Measurements from ENCODE around the gene GGA3. TPM values are rescaled to one million over a fixed set of nuclear protein-coding genes. Genes with fewer than 3 reads are reported as not detected.

GGA3 gene
- total and polyA plus RNA-seq, 4 donors, result 4.6 to 17.3 (median 9.2) TPM

DNA sequence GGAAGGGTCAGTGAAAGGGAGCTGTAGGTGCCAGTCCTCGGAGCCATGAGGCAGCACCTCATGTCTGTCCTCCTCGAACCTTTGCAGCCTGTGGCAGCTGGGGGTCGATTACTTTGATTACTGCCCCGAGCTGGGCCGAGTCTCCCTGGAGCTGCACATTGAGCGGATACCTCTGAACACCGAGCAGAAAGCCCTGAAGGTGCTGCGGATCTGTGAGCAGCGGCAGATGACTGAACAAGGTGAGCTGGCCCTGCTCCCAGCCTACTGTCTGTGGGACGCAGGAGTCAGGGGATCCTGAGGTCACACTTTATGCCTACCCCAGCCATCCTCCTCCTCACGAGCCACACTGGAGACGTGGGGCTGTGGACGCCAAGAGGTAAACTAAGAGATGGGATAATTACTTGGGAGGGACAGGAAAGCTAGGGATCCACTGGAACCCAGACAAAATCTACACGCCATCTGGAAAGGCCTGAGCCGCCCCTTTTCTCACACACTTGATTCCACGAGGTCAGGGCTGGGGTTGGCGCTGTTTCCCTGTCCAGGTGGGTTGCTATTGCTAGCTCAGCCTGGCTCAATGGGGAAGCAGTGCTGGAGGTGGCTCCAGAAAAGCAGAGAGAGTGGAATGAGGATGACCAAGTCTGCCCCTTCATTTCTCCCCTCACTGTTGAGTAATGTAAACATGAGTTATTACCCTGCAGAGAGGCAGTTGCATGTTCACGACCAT, 29.5 kb downstream of the GGA3 start:
- H3K9ac ChIP-seq (ENCODE audit: low read depth in 1 of 2, low read length in 2 of 2), result no peak overlapping the region
- H3K27ac ChIP-seq (ENCODE audit: low read depth in 1 of 2, low read length in 2 of 2), result no peak overlapping the region
- H3K27me3 ChIP-seq (ENCODE audit: control insufficient read depth in 4 of 4, insufficient read depth in 4 of 4, low read length in 3 of 4), result no peaks in the 10 kb centered on the region
- H3K36me3 ChIP-seq (ENCODE audit: control insufficient read depth in 4 of 4, insufficient read depth in 3 of 4, low read depth in 1 of 4, low read length in 3 of 4), result peaks cover 9 to 78% (median 50%) of the 10 kb centered on the region in 4 donors
- no peak for DNase-seq (ENCODE audit: low spot score)
- H3K9me3 ChIP-seq (ENCODE audit: control insufficient read depth in 4 of 4, low read length in 3 of 4), result no peaks in the 10 kb centered on the region
- 92% methylated on average over 18 of the region's 18 CpGs for WGBS
- TF ChIP-seq, protein P1, sequence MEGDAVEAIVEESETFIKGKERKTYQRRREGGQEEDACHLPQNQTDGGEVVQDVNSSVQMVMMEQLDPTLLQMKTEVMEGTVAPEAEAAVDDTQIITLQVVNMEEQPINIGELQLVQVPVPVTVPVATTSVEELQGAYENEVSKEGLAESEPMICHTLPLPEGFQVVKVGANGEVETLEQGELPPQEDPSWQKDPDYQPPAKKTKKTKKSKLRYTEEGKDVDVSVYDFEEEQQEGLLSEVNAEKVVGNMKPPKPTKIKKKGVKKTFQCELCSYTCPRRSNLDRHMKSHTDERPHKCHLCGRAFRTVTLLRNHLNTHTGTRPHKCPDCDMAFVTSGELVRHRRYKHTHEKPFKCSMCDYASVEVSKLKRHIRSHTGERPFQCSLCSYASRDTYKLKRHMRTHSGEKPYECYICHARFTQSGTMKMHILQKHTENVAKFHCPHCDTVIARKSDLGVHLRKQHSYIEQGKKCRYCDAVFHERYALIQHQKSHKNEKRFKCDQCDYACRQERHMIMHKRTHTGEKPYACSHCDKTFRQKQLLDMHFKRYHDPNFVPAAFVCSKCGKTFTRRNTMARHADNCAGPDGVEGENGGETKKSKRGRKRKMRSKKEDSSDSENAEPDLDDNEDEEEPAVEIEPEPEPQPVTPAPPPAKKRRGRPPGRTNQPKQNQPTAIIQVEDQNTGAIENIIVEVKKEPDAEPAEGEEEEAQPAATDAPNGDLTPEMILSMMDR (IDR thresholded peaks at IDR 0.05; ENCODE audit: low read depth, low read length, missing input control), result no peak
- TF ChIP-seq JUND (IDR thresholded peaks at IDR 0.05) (no peak), HNF4G (IDR thresholded peaks at IDR 0.05) (no peak)
- TF ChIP-seq, protein P2, sequence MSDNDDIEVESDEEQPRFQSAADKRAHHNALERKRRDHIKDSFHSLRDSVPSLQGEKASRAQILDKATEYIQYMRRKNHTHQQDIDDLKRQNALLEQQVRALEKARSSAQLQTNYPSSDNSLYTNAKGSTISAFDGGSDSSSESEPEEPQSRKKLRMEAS (IDR thresholded peaks at IDR 0.05), result no peak
- no peaks in the 10 kb centered on the region for H3K4me1 ChIP-seq (ENCODE audit: control insufficient read depth in 4 of 4, insufficient read depth in 4 of 4, low read length in 3 of 4)
- H3K4me3 ChIP-seq (ENCODE audit: low read depth in 1 of 3, low read length in 3 of 3), result no peak overlapping the region

DNA sequence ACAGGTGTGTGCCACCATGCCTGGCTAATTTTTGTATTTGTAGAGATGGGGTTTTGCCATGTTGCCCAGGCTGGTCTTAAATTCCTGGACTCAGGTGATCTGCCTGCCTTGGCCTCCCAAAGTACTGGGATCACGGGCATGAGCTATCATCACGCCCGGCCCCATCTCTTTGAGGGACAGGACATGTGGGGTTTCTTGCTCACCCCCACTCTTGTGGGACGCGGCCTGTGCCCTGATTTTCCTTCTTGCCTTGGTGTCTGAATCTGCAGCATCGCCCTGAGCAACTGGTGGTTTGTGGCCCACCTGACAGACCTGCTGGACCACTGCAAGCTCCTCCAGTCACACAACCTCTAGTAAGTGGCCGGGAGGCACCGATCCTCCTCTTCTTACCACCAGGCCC, 30.3 kb downstream of the GGA3 start:
- 98% methylated on average over 8 of the region's 8 CpGs for WGBS
- no peak for DNase-seq (ENCODE audit: low spot score)

More for the DNA sequence above, 30.3 kb downstream of the GGA3 start:
- H3K9ac ChIP-seq (ENCODE audit: low read depth in 1 of 2, low read length in 2 of 2), result no peak overlapping the region
- H3K4me1 ChIP-seq (ENCODE audit: control insufficient read depth in 4 of 4, insufficient read depth in 4 of 4, low read length in 3 of 4), result no peaks in the 10 kb centered on the region
- peaks cover 9 to 78% (median 49%) of the 10 kb centered on the region in 4 donors for H3K36me3 ChIP-seq (ENCODE audit: control insufficient read depth in 4 of 4, insufficient read depth in 3 of 4, low read depth in 1 of 4, low read length in 3 of 4)
- no peak overlapping the region for H3K4me3 ChIP-seq (ENCODE audit: low read depth in 1 of 3, low read length in 3 of 3)
- H3K9me3 ChIP-seq (ENCODE audit: control insufficient read depth in 4 of 4, low read length in 3 of 4), result no peaks in the 10 kb centered on the region
- H3K27me3 ChIP-seq (ENCODE audit: control insufficient read depth in 4 of 4, insufficient read depth in 4 of 4, low read length in 3 of 4), result no peaks in the 10 kb centered on the region
- TF ChIP-seq FOXA1 (IDR thresholded peaks at IDR 0.05) (no peak), SP1 (IDR thresholded peaks at IDR 0.05) (no peak), YY1 (IDR thresholded peaks at IDR 0.05) (no peak), JUND (IDR thresholded peaks at IDR 0.05) (no peak), GABPA (IDR thresholded peaks at IDR 0.05 in 1 of 2, conservative IDR thresholded peaks at IDR 0.05 in 1 of 2) (no peak), HNF4A (conservative IDR thresholded peaks at IDR 0.05) (no peak)
- TF ChIP-seq, protein P3, sequence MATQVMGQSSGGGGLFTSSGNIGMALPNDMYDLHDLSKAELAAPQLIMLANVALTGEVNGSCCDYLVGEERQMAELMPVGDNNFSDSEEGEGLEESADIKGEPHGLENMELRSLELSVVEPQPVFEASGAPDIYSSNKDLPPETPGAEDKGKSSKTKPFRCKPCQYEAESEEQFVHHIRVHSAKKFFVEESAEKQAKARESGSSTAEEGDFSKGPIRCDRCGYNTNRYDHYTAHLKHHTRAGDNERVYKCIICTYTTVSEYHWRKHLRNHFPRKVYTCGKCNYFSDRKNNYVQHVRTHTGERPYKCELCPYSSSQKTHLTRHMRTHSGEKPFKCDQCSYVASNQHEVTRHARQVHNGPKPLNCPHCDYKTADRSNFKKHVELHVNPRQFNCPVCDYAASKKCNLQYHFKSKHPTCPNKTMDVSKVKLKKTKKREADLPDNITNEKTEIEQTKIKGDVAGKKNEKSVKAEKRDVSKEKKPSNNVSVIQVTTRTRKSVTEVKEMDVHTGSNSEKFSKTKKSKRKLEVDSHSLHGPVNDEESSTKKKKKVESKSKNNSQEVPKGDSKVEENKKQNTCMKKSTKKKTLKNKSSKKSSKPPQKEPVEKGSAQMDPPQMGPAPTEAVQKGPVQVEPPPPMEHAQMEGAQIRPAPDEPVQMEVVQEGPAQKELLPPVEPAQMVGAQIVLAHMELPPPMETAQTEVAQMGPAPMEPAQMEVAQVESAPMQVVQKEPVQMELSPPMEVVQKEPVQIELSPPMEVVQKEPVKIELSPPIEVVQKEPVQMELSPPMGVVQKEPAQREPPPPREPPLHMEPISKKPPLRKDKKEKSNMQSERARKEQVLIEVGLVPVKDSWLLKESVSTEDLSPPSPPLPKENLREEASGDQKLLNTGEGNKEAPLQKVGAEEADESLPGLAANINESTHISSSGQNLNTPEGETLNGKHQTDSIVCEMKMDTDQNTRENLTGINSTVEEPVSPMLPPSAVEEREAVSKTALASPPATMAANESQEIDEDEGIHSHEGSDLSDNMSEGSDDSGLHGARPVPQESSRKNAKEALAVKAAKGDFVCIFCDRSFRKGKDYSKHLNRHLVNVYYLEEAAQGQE (IDR thresholded peaks at IDR 0.05), result no peak
- TF ChIP-seq, protein P4, sequence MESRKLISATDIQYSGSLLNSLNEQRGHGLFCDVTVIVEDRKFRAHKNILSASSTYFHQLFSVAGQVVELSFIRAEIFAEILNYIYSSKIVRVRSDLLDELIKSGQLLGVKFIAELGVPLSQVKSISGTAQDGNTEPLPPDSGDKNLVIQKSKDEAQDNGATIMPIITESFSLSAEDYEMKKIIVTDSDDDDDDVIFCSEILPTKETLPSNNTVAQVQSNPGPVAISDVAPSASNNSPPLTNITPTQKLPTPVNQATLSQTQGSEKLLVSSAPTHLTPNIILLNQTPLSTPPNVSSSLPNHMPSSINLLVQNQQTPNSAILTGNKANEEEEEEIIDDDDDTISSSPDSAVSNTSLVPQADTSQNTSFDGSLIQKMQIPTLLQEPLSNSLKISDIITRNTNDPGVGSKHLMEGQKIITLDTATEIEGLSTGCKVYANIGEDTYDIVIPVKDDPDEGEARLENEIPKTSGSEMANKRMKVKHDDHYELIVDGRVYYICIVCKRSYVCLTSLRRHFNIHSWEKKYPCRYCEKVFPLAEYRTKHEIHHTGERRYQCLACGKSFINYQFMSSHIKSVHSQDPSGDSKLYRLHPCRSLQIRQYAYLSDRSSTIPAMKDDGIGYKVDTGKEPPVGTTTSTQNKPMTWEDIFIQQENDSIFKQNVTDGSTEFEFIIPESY (IDR thresholded peaks at IDR 0.05), result no peak
- TF ChIP-seq, protein P5, sequence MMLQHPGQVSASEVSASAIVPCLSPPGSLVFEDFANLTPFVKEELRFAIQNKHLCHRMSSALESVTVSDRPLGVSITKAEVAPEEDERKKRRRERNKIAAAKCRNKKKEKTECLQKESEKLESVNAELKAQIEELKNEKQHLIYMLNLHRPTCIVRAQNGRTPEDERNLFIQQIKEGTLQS (IDR thresholded peaks at IDR 0.05), result no peak
- no peak overlapping the region for H3K27ac ChIP-seq (ENCODE audit: low read depth in 1 of 2, low read length in 2 of 2)

All from liver (tissue), 9 donors.